GM23338 (cell line): ENCODE measurements around the gene SREK1IP1. TPM values are rescaled to one million over a fixed set of nuclear protein-coding genes. Genes with fewer than 3 reads are reported as not detected.

Experiments used
- ATAC-seq: fragments of 200-7000 bp; cut with Tn5 transposase; 3 replicates; pipeline ENCODE4 v1.9.1; 2020
- DNase-seq: peaks from one replicate; pipeline ENCODE4 v3.0.0-alpha.2; 2015; ENCODE audit warnings: low spot score
- H2AFZ ChIP-seq: fragments of 200-600 bp; sonication (generic); 2 replicates; pipeline ENCODE4 v1.8.0; 2016; ENCODE audit warnings: antibody characterized with exemption, mild to moderate bottlenecking, moderate library complexity
- H3F3A ChIP-seq: fragments of 200-600 bp; sonication (generic); replicated peaks from 2 replicates; pipeline ENCODE4 v1.8.0; 2017; ENCODE audit warnings: antibody characterized with exemption, mixed run types, low read depth
- H3K27ac ChIP-seq: fragments of 200-600 bp; sonication (generic); 2 replicates; pipeline ENCODE4 v1.6.1; 2016; ENCODE audit warnings: low read depth
- H3K27me3 ChIP-seq: fragments of 200-600 bp; sonication (generic); 2 replicates; pipeline ENCODE4 v1.8.0; 2016; ENCODE audit warnings: mild to moderate bottlenecking, mixed run types, moderate library complexity; ENCODE audit not compliant: insufficient read depth
- H3K36me3 ChIP-seq: fragments of 200-600 bp; sonication (generic); 2 replicates; pipeline ENCODE4 v1.8.0; 2016; ENCODE audit warnings: mild to moderate bottlenecking; ENCODE audit not compliant: insufficient read depth
- H3K4me1 ChIP-seq: fragments of 200-600 bp; sonication (generic); 2 replicates; pipeline ENCODE4 v1.8.0; 2016; ENCODE audit warnings: mild to moderate bottlenecking, moderate library complexity; ENCODE audit not compliant: insufficient read depth
- H3K4me2 ChIP-seq: fragments of 200-600 bp; sonication (generic); 2 replicates; pipeline ENCODE4 v1.7.1; 2017; ENCODE audit warnings: mixed run types
- H3K4me3 ChIP-seq: fragments of 200-600 bp; sonication (generic); 2 replicates; pipeline ENCODE4 v1.6.1; 2016; ENCODE audit warnings: mixed run types
- H3K79me2 ChIP-seq: fragments of 200-600 bp; sonication (generic); replicated peaks from 2 replicates; pipeline ENCODE4 v1.8.0; 2017; ENCODE audit warnings: mild to moderate bottlenecking; ENCODE audit not compliant: insufficient read depth
- H3K9me2 ChIP-seq: fragments of 200-600 bp; sonication (generic); 2 replicates; pipeline ENCODE4 v1.8.0; 2017; ENCODE audit not compliant: insufficient read depth
- H4K20me1 ChIP-seq: fragments of 200-600 bp; sonication (generic); replicated peaks from 2 replicates; pipeline ENCODE4 v1.8.0; 2017; ENCODE audit warnings: mild to moderate bottlenecking; ENCODE audit not compliant: insufficient read depth
- H3K27ac Mint-ChIP-seq: 2 replicates; pipeline ENCODE4 v1.8.0; 2020; ENCODE audit warnings: inconsistent platforms, mild to moderate bottlenecking, moderate library complexity, mixed read lengths
- H3K27me3 Mint-ChIP-seq: 3 replicates; pipeline ENCODE4 v1.8.0; 2022; ENCODE audit warnings: low read depth, mild to moderate bottlenecking, moderate library complexity, mixed read lengths, inconsistent platforms; ENCODE audit not compliant: insufficient read depth, poor library complexity
- H3K36me3 Mint-ChIP-seq: 3 replicates; pipeline ENCODE4 v1.8.0; 2021; ENCODE audit warnings: low read depth, mild to moderate bottlenecking, inconsistent platforms, moderate library complexity, mixed read lengths
- H3K4me1 Mint-ChIP-seq: 3 replicates; pipeline ENCODE4 v1.8.0; 2020; ENCODE audit warnings: mild to moderate bottlenecking, inconsistent platforms, mixed read lengths
- H3K4me3 Mint-ChIP-seq: 3 replicates; pipeline ENCODE4 v1.8.0; 2021; ENCODE audit warnings: moderate library complexity, mild to moderate bottlenecking, inconsistent platforms, mixed read lengths
- H3K9me3 Mint-ChIP-seq: 3 replicates; pipeline ENCODE4 v1.8.0; 2020; ENCODE audit warnings: moderate library complexity, mild to moderate bottlenecking, inconsistent platforms, mixed read lengths
- CREB1 ChIP-seq: fragments of 250-450 bp; sonication (Bioruptor Pico); IDR thresholded peaks from 2 replicates; pipeline ENCODE4 v1.5.0; 2020; ENCODE audit warnings: low read depth, mild to moderate bottlenecking, moderate library complexity
- ETS1 ChIP-seq: IDR thresholded peaks from 2 replicates; pipeline ENCODE4 v1.6.1; 2016; ENCODE audit warnings: antibody characterized with exemption
- EZH2 ChIP-seq: fragments of 200-600 bp; sonication (generic); IDR thresholded peaks from one replicate; pipeline ENCODE4 v1.8.0; 2017; ENCODE audit warnings: antibody characterized with exemption, mild to moderate bottlenecking, low read depth; ENCODE audit not compliant: unreplicated experiment
- JUNB ChIP-seq: IDR thresholded peaks from one replicate; pipeline ENCODE4 v1.6.1; 2016; ENCODE audit warnings: antibody characterized with exemption; ENCODE audit not compliant: unreplicated experiment
- POLR2AphosphoS5 ChIP-seq: IDR thresholded peaks from 2 replicates; pipeline ENCODE4 v1.6.1; 2016; ENCODE audit warnings: antibody characterized with exemption, low read depth
- ZNF114 ChIP-seq: fragments of 250-450 bp; sonication (Bioruptor Pico); IDR thresholded peaks from 2 replicates; pipeline ENCODE4 v1.5.0; 2020; ENCODE audit warnings: mild to moderate bottlenecking, moderate library complexity
- ZNF462 ChIP-seq: fragments of 250-450 bp; sonication (Bioruptor Pico); IDR thresholded peaks from 2 replicates; pipeline ENCODE4 v1.5.0; 2020; ENCODE audit warnings: mild to moderate bottlenecking, moderate library complexity
- long read RNA-seq: library from polyadenylated mRNA; unstranded; transcript quantifications from one replicate; pipeline ENCODE4 v2.0.0, GENCODE V29; 2020; ENCODE audit not compliant: unreplicated experiment
- polyA plus RNA-seq: library from polyadenylated mRNA; unstranded; fragments of >200 nt; fragmentation: Nextera tagmentation; extraction: Ambion mirVana; gene quantifications from 2 replicates; pipeline ENCODE4 v1.2.1, GENCODE V29; 2016
- total RNA-seq: library from RNA; depleted of rRNA; stranded (reverse); fragments of >200 nt; shearing (Covaris generic); gene quantifications from 2 replicates; pipeline ENCODE4 v1.2.3, GENCODE V29; 2014; rRNA removed
- TF ChIP-seq, protein P1 (sequence below), 2 experiments: fragments of 200-600 bp in 1 of 2; sonication (generic) in 1 of 2; conservative IDR thresholded peaks; 2 replicates each; pipeline versions ENCODE4 v1.5.1 to v1.6.1; 2016 to 2017; ENCODE audit warnings: antibody characterized with exemption in 2 of 2, low read depth in 2 of 2, mild to moderate bottlenecking in 2 of 2, moderate library complexity in 1 of 2

SREK1IP1 gene
- total RNA-seq (16.7 and 16.8 TPM in 2 replicates), polyA plus RNA-seq (137 and 146 TPM in 2 replicates)
- long read RNA-seq, full-length matches to known transcripts: 14 of 30 reads
- long read RNA-seq, partial matches to known transcripts: 9 of 30 reads
- long read RNA-seq, other reads (novel, unspliced or antisense): 7 of 30 reads

DNA sequence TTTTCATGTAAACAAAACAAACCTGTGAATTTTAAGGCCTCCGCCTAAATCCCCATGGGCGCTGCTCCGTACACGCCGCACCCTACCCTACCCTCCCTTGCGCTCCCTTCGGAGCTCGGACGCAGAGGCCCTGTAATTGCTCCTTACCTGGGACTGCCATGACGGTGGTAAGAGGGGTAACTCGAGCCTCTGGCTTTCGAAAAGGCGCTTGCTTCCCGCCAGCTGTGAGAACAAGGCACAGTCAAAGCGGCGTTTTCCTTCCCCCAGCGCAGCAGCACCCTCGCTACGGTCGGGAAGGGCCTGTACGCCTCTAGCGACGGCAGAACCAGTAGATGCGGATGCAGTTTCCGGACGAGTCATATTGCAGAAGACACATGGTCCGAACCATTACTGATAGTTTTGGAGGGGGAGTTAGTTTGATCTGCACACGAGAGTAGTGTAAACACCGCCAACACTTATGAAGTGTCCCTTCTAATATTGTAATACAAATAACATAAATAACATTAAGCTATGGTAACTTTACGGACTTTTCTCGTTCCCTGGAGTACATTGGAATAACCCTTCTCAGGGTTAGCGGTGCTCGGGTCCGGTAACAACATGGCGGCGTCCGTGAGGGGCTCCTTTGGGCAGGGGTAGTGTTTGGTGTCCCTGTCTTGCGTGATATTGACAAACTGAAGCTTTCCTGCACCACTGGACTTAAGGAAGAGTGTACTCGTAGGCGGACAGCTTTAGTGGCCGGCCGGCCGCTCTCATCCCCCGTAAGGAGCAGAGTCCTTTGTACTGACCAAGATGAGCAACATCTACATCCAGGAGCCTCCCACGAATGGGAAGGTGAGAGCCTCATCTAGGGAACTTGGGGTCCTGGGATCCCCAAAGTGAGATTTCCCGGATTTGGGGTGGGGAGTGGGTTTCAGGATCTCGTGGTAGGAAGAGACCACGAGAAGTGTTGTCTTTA lies at the start of gene SREK1IP1, which contains the start of gene CWC27:
TSS of gene SREK1IP1 (minus strand) at position 334 of the 955 bp plus-strand sequence. CDS start at position 160, 174 bp downstream.
TSS of gene CWC27 (plus strand) at position 573 of the 955 bp plus-strand sequence. CDS start at position 790, 217 bp downstream.
- H3K36me3 Mint-ChIP-seq: peaks cover 18% of the 10 kb centered on the region
- H3K27me3 Mint-ChIP-seq: no peaks in the 10 kb centered on the region

More for the DNA sequence above, at the start of gene SREK1IP1, which contains the start of gene CWC27:
- Histone ChIP-seq H3K36me3 (no peaks in the 10 kb centered on the region; the same call in none of the 2 replicates), H3K27ac (peak within 1 kb of the TSS; percentile 93), H3K4me3 (peak within 1 kb of the TSS; percentile 78), H3K79me2 (peaks cover 90% of the 10 kb centered on the region), H3F3A (no peaks in the 10 kb centered on the region), H3K27me3 (no peaks in the 10 kb centered on the region), H4K20me1 (no peaks in the 10 kb centered on the region; the same call in 1 of the 2 replicates), H3K4me2 (peak within 1 kb of the TSS; percentile 91), H3K4me1 (peaks cover 8% of the 10 kb centered on the region), H3K9me2 (no peaks in the 10 kb centered on the region), H2AFZ (peak within 1 kb of the TSS; percentile 85)
- peak within 1 kb of the TSS; percentile 100 for H3K4me3 Mint-ChIP-seq
- H3K9me3 Mint-ChIP-seq: no peaks in the 10 kb centered on the region
- H3K27ac Mint-ChIP-seq: peak within 1 kb of the TSS; percentile 100
- DNase-seq (peak; percentile 94), ATAC-seq (peak; percentile 98)
- peak; percentile 70 for TF ChIP-seq ETS1
- TF ChIP-seq ZNF114 (CRISPR knock-in tag): no peak
- TF ChIP-seq, protein P1, sequence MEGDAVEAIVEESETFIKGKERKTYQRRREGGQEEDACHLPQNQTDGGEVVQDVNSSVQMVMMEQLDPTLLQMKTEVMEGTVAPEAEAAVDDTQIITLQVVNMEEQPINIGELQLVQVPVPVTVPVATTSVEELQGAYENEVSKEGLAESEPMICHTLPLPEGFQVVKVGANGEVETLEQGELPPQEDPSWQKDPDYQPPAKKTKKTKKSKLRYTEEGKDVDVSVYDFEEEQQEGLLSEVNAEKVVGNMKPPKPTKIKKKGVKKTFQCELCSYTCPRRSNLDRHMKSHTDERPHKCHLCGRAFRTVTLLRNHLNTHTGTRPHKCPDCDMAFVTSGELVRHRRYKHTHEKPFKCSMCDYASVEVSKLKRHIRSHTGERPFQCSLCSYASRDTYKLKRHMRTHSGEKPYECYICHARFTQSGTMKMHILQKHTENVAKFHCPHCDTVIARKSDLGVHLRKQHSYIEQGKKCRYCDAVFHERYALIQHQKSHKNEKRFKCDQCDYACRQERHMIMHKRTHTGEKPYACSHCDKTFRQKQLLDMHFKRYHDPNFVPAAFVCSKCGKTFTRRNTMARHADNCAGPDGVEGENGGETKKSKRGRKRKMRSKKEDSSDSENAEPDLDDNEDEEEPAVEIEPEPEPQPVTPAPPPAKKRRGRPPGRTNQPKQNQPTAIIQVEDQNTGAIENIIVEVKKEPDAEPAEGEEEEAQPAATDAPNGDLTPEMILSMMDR (conservative IDR thresholded peaks at IDR 0.05; ENCODE audit: low read depth in 2 of 2): no peak
- TF ChIP-seq ZNF462 (CRISPR knock-in tag): no peak
- peak; percentile 65 for TF ChIP-seq CREB1 (CRISPR knock-in tag)
- peak; percentile 78 for TF ChIP-seq POLR2AphosphoS5
- TF ChIP-seq EZH2: no peak
- no peak for TF ChIP-seq JUNB
- peaks cover 19% of the 10 kb centered on the region for H3K4me1 Mint-ChIP-seq
